HL-60 (cell line): ENCODE results near the gene NEB.

Source experiments
- DNase-seq, 2 experiments: peaks; one replicate each; pipeline ENCODE4 v3.0.0-alpha.2; 2010 to 2020; ENCODE audit warnings: low read depth in 1 of 2, low spot score in 1 of 2
- H3K27ac ChIP-seq: fragments of 250-450 bp; sonication (Bioruptor Pico); replicated peaks from 2 replicates; pipeline ENCODE4 v1.5.1; 2020; ENCODE audit warnings: mild to moderate bottlenecking, moderate library complexity
- H3K27me3 ChIP-seq: fragments of 250-450 bp; sonication (Bioruptor Pico); 2 replicates; pipeline ENCODE4 v1.5.1; 2021; ENCODE audit warnings: mild to moderate bottlenecking, moderate library complexity; ENCODE audit not compliant: insufficient read depth, poor library complexity, severe bottlenecking
- H3K4me3 ChIP-seq: replicated peaks from 2 replicates; pipeline ENCODE4 v1.5.1; 2011; ENCODE audit warnings: mild to moderate bottlenecking, control low read depth, low read length; ENCODE audit not compliant: insufficient read depth
- GABPA ChIP-seq: IDR thresholded peaks from 2 replicates; pipeline ENCODE4 v1.6.1; 2012; ENCODE audit warnings: low read depth
- POLR2AphosphoS5 ChIP-seq: IDR thresholded peaks from 2 replicates; pipeline ENCODE4 v1.6.1; 2012; ENCODE audit warnings: low read depth
- SPI1 ChIP-seq: IDR thresholded peaks from 2 replicates; pipeline ENCODE4 v1.6.1; 2012; ENCODE audit warnings: low read depth, mild to moderate bottlenecking, borderline replicate concordance
- TF ChIP-seq, protein P1 (sequence below): IDR thresholded peaks from 2 replicates; pipeline ENCODE4 v1.6.1; 2012; ENCODE audit warnings: low read depth; ENCODE audit not compliant: insufficient replicate concordance
- TF ChIP-seq, protein P2 (sequence below): IDR thresholded peaks from one replicate; pipeline ENCODE4 v1.5.1; 2011; ENCODE audit warnings: low read length, control low read depth, inconsistent platforms; ENCODE audit not compliant: insufficient read depth

Gene NEB

DNA sequence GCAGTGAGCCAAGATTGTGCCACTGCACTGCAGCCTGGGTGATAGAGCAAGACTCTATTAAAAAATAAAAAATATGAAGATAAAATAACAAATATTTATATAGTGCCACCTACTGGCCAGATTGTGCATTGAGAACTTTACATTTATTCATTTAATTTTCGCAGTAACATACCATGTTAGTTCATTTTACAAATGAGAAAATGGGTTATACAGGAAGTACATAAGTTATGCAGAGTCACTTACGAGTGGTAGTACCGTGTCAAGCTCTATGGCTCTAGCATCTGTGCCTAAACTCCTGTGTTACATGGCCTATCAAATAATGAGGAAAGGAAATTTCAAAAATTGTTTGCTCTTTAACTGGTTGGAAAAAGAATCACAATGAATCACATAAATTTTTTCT is 296.6 kb downstream of the NEB start:
- no peak for TF ChIP-seq POLR2AphosphoS5
- no peak for TF ChIP-seq SPI1
- TF ChIP-seq, protein P1, sequence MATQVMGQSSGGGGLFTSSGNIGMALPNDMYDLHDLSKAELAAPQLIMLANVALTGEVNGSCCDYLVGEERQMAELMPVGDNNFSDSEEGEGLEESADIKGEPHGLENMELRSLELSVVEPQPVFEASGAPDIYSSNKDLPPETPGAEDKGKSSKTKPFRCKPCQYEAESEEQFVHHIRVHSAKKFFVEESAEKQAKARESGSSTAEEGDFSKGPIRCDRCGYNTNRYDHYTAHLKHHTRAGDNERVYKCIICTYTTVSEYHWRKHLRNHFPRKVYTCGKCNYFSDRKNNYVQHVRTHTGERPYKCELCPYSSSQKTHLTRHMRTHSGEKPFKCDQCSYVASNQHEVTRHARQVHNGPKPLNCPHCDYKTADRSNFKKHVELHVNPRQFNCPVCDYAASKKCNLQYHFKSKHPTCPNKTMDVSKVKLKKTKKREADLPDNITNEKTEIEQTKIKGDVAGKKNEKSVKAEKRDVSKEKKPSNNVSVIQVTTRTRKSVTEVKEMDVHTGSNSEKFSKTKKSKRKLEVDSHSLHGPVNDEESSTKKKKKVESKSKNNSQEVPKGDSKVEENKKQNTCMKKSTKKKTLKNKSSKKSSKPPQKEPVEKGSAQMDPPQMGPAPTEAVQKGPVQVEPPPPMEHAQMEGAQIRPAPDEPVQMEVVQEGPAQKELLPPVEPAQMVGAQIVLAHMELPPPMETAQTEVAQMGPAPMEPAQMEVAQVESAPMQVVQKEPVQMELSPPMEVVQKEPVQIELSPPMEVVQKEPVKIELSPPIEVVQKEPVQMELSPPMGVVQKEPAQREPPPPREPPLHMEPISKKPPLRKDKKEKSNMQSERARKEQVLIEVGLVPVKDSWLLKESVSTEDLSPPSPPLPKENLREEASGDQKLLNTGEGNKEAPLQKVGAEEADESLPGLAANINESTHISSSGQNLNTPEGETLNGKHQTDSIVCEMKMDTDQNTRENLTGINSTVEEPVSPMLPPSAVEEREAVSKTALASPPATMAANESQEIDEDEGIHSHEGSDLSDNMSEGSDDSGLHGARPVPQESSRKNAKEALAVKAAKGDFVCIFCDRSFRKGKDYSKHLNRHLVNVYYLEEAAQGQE: no peak
- no peak for TF ChIP-seq GABPA
- TF ChIP-seq, protein P2, sequence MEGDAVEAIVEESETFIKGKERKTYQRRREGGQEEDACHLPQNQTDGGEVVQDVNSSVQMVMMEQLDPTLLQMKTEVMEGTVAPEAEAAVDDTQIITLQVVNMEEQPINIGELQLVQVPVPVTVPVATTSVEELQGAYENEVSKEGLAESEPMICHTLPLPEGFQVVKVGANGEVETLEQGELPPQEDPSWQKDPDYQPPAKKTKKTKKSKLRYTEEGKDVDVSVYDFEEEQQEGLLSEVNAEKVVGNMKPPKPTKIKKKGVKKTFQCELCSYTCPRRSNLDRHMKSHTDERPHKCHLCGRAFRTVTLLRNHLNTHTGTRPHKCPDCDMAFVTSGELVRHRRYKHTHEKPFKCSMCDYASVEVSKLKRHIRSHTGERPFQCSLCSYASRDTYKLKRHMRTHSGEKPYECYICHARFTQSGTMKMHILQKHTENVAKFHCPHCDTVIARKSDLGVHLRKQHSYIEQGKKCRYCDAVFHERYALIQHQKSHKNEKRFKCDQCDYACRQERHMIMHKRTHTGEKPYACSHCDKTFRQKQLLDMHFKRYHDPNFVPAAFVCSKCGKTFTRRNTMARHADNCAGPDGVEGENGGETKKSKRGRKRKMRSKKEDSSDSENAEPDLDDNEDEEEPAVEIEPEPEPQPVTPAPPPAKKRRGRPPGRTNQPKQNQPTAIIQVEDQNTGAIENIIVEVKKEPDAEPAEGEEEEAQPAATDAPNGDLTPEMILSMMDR: peak; percentile 5
- peak in 1 of 2 experiments; percentile 3 for DNase-seq

More for the DNA sequence above, 296.6 kb downstream of the NEB start:
- no peaks in the 10 kb centered on the region for H3K27me3 ChIP-seq
- H3K4me3 ChIP-seq: no peak overlapping the region
- H3K27ac ChIP-seq: no peak overlapping the region
